GM18511 (cell line): ENCODE data around the gene GJA1.
"Not testable (repeated sequence)": the region's sequence is repeated elsewhere in the genome, so short reads cannot be mapped to it uniquely, and the experiment has no call there.

Experiments
- ATAC-seq: cut with Tn5 transposase; IDR thresholded peaks from one replicate; pipeline ENCODE4 v1.9.1; 2021; ENCODE audit warnings: mild to moderate bottlenecking, moderate library complexity; ENCODE audit not compliant: unreplicated experiment

The GJA1 gene

DNA sequence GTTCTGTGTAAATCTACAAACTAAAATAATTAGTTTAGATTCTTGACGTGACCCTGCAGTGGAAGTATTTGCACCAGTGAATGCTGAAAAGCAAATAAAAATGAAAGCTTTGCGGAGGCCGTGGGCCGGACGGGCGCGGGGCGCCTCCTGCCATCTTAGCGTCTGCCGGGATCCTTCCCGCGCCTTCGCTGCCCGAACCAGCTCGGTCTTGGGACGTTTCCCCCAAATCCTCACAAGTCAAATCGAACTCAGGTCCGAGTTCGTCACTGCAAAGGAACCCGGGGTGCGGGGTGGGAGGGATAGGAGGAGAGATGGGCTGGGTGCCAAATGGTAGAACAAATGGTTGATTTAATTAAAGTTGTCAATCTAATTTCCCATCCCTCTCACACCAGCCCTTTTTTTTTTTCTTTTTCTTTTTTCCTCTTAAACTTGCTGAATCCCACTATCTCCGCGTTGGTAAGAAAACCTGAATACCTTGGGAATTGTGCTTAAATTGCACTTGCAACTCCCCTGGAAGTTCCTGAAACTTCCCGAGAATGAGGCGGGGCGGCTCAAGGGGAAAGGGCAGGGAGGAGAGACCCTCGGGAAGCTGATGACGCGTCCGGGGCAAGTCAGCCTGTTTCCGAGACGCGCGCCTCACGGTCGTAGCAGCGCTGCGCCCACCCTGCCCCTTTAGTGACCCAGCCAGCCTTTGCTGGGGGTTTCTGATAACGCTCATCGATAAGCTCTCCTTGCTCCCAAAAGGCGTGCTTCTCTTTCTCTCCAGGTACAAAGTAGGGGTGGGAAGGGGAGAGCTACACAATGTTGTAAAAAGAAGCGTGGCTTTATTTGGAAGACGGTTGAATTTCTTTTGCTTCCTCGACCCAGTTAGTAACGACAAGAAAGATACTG is 1.8 kb downstream of the GJA1 start:
- ATAC-seq, result no peak

DNA sequence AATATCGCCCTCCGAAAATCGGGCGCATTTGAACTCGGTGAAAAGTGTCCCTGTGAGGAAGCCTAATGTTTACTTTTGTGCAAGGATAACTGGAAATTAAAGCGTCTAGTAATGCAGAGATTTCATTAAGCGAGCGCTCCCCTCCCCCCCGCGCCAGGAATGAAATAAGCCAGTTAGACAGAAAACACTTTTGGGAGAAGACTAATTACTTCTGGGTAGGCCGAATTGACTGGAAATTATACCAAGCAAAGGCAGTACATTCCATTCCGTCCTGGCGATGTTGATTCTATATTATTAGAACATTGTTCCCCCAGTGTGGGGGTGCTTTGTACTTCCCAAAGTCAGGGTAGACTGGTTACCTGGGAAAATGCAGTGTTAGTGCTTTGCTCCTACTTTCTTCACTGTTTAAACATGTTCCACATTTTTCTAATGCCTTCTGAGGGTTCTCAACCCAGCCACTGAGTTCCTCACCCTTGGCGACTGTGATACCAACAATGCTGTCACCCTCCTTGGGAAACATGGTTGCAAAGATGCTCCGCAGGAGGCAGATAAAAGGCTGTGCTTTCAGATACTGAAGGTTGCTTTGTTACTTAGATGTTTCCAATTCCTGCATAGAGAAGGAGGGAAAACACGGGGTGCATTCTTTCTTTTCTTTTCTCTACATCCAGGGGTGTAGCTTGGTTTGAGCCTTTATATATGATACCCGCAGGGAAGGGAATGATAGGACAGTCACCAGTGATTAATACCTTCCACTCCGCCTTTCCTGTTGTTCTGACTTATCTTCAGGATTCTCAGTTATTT is 2.6 kb downstream of the GJA1 start:
- ATAC-seq, result no peak

DNA sequence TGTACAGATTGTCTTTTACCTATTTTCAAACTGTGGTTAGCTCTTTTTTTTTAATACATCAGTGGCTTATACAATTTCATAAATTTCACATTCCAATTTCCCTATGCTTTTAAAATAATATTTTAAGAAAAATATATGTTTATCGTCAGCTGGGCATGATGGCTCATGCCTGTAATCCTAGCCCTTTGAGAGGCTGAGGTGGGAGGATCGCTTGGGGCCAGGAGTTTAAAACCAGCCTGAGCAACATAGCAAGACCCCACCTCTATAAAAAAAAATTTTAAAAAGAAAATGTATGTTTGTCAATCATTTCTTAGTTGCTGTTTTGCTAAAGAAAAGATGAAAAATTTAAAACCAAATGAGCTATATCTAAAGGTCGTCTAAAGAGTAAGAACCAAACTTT is 3.4 kb downstream of the GJA1 start:
- ATAC-seq, result no peak

DNA sequence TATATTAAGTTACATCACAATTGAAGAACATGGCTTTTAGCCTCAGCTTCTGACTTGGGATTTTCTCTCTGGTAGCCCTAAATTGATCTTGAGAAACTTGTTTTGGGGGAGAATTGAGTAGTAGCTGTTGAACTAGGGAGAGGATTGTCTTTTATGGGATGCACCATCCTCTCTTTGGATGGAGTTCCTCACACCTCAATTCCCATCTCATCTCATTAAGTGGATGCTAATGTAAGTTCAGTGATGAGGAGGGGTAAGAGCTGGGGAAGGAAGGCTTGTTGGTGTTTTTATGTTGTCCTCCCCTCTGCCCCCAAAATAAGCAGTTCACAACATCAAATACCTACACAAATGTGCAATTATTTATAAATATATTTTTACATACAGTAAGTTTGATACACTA is 4.0 kb downstream of the GJA1 start:
- ATAC-seq, result no peak

DNA sequence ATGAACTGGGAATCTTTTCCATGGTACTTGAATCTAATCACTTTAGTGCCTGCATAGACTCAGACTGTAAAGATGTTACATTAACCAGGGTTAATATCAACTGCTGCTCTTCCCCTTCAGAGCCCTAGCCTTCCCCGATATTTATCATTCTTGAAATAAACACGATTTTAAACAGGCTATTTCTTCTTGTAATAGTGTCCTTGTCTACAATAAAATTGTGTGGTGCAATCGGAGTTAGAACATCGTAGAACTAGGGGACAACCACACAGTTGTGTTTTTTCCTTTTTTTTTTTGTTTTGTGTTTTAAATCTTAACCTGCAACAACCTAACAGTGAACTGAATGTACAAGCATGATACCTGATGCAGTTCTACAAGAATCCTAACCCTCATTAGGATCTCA is 4.5 kb downstream of the GJA1 start:
- ATAC-seq, result no peak

DNA sequence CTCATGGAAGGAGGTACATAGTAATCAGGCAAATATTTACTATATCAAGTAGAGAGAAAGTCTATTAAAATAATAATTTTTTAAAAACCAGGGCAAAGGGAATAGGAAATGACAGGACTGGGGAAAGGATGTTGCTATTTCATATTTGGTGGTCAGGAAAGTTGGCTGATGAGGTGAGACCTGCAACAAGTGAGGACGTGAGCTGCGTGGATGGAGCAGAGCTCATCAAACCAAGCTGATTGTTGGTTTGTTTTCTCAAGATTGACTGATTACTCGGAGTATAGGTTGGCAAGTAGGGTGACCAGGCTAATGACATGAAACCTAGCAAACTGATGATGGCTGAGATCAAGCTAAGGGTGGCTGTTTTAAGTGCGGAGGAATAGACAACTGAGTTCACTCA is 6.0 kb downstream of the GJA1 start:
- no peak for ATAC-seq

DNA sequence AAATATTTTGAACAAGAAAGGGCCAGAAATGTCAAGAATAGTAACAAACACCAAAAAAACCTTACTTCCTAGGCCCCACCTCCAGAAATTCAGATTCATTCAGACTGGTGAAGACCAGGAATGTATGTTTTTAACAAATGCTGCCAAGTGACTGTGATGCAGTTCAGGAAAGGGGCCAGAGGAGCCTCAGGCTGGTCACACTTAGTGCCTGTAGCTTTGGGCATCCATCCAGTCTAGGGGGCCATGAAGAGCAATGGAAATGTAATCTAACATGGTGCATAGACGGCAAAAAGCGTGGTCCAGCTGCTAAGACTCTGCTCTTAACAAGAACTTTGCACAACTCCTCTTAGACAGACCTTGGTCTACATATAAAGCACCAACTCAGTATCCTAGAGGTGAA is 7.1 kb downstream of the GJA1 start:
- ATAC-seq, result no peak

DNA sequence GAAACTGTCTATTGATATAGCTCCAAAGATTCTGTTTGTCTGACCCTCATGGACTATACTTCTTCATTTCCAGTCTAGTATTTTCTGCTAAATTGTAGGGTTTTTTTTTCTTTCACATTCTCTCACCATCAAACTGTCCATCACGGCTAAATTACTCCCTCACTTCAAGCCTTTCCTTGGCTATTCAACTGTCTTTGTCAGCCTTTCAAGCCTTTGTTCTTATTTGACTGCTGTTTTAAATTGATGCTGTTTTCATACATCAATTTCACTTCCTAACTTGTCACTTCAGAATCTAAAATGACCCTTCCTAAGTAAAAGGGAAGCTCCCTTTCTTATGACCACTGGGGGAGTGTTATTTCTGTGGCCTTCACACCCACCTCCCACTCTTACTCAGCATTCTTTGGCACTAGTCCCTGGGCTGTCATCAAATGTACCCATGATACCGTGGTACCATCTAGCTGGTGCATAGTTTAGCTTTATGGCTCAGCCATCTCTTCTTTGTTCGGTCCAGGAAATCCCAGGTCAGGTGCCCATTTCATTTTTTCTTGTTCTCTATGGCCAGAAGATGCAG is 8.6 kb downstream of the GJA1 start:
- no peak for ATAC-seq

DNA sequence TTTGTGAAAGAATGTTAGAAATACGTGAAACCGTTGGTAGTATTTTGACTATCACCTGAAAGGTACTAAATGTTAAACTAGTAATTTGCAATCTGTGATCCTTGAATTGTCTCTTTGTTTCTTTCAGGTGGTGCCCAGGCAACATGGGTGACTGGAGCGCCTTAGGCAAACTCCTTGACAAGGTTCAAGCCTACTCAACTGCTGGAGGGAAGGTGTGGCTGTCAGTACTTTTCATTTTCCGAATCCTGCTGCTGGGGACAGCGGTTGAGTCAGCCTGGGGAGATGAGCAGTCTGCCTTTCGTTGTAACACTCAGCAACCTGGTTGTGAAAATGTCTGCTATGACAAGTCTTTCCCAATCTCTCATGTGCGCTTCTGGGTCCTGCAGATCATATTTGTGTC is 11.3 kb downstream of the GJA1 start:
- not testable (repeated sequence) for ATAC-seq

DNA sequence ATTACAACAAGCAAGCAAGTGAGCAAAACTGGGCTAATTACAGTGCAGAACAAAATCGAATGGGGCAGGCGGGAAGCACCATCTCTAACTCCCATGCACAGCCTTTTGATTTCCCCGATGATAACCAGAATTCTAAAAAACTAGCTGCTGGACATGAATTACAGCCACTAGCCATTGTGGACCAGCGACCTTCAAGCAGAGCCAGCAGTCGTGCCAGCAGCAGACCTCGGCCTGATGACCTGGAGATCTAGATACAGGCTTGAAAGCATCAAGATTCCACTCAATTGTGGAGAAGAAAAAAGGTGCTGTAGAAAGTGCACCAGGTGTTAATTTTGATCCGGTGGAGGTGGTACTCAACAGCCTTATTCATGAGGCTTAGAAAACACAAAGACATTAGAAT is 12.3 kb downstream of the GJA1 start:
- ATAC-seq, result not testable (repeated sequence)

DNA sequence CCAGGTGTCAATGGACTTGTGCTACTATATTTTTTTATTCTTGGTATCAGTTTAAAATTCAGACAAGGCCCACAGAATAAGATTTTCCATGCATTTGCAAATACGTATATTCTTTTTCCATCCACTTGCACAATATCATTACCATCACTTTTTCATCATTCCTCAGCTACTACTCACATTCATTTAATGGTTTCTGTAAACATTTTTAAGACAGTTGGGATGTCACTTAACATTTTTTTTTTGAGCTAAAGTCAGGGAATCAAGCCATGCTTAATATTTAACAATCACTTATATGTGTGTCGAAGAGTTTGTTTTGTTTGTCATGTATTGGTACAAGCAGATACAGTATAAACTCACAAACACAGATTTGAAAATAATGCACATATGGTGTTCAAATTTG is 13.1 kb downstream of the GJA1 start:
- not testable (repeated sequence) for ATAC-seq

DNA sequence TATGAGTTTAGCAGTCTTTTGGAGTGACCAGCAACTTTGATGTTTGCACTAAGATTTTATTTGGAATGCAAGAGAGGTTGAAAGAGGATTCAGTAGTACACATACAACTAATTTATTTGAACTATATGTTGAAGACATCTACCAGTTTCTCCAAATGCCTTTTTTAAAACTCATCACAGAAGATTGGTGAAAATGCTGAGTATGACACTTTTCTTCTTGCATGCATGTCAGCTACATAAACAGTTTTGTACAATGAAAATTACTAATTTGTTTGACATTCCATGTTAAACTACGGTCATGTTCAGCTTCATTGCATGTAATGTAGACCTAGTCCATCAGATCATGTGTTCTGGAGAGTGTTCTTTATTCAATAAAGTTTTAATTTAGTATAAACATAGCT is 13.9 kb downstream of the GJA1 start:
- no peak for ATAC-seq

DNA sequence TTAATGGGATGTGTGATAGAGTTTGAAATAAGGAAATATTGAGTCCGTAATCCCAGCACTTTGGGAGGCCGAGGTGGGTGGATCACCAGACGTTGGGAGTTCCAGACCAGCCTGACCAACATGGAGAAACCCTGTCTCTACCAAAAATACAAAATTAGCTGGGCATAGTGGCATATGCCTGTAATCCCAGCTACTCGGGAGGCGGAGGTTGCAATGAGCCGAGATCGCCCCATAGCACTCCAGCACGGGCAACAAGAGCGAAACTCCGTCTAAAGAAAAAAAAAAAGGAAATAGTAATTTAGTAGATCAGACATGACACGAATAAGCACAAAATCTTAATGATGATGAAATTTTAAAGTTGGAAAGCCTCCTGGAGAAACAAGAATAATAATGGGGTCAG is 14.8 kb downstream of the GJA1 start:
- no peak for ATAC-seq

DNA sequence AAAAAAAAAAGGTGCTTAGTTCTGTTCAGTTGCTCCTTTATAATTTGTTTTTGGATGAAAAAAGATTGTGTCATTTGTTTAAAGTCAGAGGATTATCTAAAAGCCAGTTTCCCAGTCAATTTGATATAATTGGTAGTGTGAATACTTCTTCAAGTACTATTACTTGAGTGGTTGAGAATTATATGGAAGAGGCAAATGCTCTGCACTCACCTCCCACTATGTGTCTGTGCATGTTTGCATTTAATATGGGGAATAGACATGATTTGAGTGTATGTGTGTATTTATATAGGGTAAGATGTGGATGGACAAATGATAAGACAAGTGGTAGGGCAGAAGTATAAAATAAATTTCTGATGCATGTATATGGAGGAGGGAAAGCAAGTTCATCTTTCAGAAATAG is 15.8 kb downstream of the GJA1 start:
- no peak for ATAC-seq

DNA sequence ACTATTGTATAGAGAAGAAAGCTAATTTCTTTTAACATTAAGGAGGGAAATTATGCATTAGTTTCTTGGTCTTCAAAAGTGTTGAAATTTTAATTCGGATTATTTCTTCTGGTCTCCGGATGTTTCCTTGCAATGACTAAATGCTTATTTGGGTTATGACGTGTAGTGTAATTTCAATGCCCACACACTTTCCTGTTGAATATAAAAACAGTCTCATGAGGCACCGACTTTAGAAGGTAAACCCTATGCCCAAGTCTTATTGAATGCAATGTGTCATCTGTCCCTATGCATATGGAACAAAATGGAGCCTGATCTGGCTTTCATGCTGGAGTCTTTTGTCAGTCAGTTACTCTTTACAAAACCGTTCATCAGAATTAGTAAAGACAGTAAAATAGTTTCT is 17.7 kb downstream of the GJA1 start:
- ATAC-seq, result no peak

DNA sequence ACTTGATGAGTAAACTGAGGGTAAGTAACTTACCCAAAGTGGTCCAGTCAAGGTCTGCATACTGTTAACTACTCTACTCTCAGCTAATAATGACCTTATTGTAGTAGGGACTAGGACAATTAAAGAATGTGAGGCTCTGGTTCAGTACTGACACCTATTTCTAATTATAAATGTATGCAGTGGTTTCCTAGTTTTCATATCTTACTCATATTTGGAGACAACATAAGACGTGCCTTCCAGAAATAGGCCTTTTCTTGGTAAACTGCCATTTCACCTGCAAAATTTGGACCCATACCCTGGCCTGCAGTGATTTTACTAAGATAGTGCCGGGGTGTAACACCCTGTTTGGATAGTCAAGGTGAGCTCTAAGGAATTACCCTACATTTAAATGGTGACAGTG is 24.7 kb downstream of the GJA1 start:
- ATAC-seq, result peak; percentile 66

DNA sequence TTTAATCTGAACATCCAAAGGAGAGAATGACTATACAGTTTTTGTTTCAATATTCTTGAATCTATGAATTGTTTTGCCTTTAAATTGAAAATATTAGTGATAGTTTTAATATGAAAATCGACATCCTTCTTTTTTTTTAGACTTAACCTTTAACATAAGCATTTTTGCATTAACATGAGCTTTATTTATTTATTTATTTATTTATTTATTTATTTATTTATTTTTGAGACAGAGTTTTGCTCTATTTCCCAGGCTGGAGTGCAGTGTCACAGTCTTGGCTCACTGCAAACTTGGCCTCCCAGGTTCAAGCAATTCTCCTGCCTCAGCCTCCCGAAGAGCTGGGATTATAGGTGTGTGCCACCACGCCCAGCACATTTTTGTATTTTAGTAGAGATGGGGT is 27.6 kb downstream of the GJA1 start:
- no peak for ATAC-seq

DNA sequence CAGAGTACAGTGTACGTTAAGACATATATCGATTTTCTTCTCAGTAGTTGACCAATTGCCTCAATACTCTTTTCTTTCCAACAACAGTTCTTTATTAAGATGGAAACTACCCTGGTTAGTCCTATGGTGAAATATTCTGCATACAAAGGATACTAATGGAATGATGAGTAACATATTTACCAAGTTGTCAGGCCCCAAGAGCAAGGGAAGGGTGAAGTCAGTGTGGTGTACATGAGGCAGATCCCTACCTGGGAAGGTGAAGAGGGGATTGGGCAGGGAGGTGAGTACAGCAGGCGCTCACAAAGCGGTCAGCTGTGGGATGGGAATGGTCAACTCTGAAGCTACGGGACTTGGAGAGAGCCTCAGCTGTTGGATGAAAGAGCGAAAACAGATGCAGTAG is 29.7 kb downstream of the GJA1 start:
- ATAC-seq, result no peak

DNA sequence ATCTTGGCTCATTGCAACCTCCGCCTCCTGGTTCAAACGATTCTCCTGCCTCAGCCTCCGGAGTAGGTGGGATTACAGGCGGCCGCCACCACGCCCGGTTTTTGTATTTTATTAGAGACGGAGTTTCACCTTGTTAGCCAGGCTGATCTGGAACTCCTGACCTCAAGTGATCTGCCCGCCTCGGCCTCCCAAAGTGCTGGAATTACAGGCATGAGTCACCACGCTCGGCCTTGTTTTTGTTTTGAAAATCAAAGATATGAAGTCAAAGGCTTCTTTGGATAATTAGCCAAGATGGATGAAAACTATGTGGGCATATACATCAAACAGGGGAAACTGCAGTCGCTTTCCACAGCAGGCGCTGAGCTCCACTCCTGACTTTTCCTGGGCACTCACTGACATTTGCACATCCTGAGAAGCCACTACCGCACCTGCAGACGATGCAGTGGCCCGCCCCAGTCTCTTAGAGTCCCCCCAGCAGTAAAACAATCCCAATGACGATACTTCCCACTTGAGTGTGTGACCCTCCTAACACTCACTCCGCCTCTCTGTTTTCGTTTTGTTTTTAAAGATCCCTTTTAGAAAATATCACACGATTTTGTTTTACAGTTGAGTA is 44.1 kb downstream of the GJA1 start:
- ATAC-seq, result no peak

DNA sequence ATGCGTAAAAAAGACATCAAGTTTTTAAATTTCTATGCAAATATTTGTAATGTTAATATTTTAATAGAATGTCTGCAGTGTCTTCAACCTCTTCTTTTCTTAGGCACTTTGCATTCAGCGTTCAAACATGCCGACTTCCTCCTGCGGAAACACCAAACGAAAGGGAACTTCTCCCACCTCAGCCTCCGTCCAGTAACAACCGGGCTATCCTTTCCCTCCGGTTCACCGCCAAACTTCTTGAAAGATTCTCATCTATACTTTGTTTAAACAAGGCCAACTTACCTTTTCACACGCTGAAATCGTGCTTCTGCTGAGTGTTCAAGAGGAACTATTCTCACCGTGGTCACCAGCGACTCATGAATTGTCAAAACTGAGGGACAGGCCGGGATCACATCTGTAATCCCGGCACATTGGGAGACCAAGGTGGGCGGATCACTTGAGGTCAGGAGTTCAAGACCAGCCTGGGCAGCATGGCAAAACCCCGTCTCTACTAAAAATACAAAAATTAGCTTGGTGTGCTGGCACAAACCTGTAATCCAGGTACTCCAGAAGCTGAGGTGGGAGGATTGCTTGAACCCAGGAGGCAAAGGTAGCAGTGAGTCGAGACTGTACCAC is 44.8 kb downstream of the GJA1 start:
- ATAC-seq, result no peak
